NCI-H2107 (cell line): ENCODE data around the gene CBX3.
"Not testable (repeated sequence)": the region's sequence is repeated elsewhere in the genome, so short reads cannot be mapped to it uniquely, and the experiment has no call there.

Experiments
- DNase-seq: peaks from one replicate; lab custom pipeline; 2025; lab: John Stamatoyannopoulos, UW

Gene CBX3

GRCh38 chr7:26170663-26171062 is 30.9 kb upstream of the CBX3 start:
- no peak for DNase-seq

- no peak for DNase-seq
These were observed 29.9 kb upstream of the CBX3 start for GRCh38 chr7:26171601-26172000.

GRCh38 chr7:26172048-26172447 is 29.5 kb upstream of the CBX3 start:
- DNase-seq, result no peak

GRCh38 chr7:26175903-26176302 is 25.6 kb upstream of the CBX3 start:
- not testable (repeated sequence) for DNase-seq

GRCh38 chr7:26176696-26177095 is 24.8 kb upstream of the CBX3 start:
- not testable (repeated sequence) for DNase-seq

- not testable (repeated sequence) for DNase-seq
These were observed 24.3 kb upstream of the CBX3 start for GRCh38 chr7:26177269-26177668.

- no peak for DNase-seq
These were observed 23.1 kb upstream of the CBX3 start for GRCh38 chr7:26178272-26178960.

- DNase-seq, result no peak
These were observed 22.1 kb upstream of the CBX3 start for GRCh38 chr7:26179422-26179821.

- no peak for DNase-seq
These were observed 21.6 kb upstream of the CBX3 start for GRCh38 chr7:26179826-26180497.

GRCh38 chr7:26180792-26181198 is 20.8 kb upstream of the CBX3 start:
- DNase-seq, result no peak

- DNase-seq, result no peak
These were observed 19.9 kb upstream of the CBX3 start for GRCh38 chr7:26181474-26182227.

GRCh38 chr7:26182283-26182682 is 19.3 kb upstream of the CBX3 start:
- no peak for DNase-seq

- DNase-seq, result no peak
These were observed 18.8 kb upstream of the CBX3 start for GRCh38 chr7:26182706-26183105.

- no peak for DNase-seq
These were observed 17.8 kb upstream of the CBX3 start for GRCh38 chr7:26183545-26184280.

GRCh38 chr7:26184281-26185101 is 17.1 kb upstream of the CBX3 start:
- not testable (repeated sequence) for DNase-seq

GRCh38 chr7:26185131-26185843 is 16.3 kb upstream of the CBX3 start:
- no peak for DNase-seq

- DNase-seq, result no peak
These were observed 15.7 kb upstream of the CBX3 start for GRCh38 chr7:26185844-26186180.

GRCh38 chr7:26186364-26187311 is 14.9 kb upstream of the CBX3 start:
- no peak for DNase-seq

- DNase-seq, result no peak
These were observed 14.0 kb upstream of the CBX3 start for GRCh38 chr7:26187380-26188205.
